ENCODE results near the gene BRD4.
"Not testable (repeated sequence)": the region's sequence is repeated elsewhere in the genome, so short reads cannot be mapped to it uniquely, and the experiment has no call there.

BRD4 gene

DNA sequence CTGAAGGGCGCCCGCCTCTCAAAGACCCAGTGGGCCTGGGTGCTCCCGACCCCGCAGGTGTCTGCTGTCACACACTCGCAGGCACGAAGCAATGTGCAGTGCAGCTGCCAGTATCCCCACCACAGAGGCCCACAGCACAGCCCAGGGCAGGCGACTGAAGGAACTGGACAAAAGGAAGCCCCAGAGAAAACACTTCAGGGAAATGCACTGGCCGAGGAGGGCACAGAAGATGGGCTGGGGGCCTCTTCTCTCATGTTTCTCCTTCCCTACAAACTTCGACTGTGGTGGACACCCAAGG lies 37.2 kb upstream of the BRD4 start:
- no peak for TF ChIP-seq CTCF (IDR thresholded peaks at IDR 0.05; ENCODE audit: extremely low read depth, missing control alignments)
- peak; percentile 23 for DNase-seq (ENCODE audit: low spot score)

DNA sequence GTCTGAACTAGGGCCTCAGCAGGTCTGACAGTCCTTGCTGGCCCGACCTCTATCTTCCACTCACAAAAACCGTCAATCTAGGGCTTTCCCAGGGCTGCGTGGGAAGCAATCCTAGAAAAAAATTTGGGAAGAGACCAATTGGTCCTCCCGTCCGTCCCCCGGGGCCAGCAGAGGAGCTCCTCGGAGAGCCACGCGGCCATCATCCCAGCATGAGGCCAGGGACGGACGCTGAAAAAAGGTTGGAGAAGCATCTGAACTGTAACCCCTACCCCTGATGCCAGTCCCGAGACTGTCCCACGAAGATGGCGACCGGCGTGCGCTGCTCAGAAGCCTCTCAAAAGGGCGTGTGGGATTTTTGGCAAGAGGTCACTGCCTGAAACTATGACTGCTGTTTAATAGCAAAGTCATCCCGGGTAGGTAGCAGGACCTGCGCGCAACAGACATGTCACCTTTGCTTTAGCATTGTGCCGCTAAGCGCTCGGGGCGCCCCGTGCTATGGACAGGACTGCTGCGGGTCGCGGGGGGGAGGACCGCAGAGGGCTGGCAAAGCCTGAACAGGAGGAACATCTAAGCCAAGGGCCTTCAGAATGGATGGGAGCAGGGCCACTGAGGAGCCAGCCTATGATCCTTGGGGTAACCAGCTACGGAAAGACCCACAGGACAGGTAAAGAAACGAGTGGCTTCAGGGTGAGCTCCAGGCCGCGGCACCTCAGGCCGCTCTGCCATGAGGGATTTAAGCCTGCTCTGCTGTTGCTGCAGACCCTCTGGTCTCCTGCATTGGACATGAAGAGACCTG lies 36.7 kb upstream of the BRD4 start:
- no peak for TF ChIP-seq CTCF (IDR thresholded peaks at IDR 0.05; ENCODE audit: extremely low read depth, missing control alignments)
- no peak for DNase-seq (ENCODE audit: low spot score)

DNA sequence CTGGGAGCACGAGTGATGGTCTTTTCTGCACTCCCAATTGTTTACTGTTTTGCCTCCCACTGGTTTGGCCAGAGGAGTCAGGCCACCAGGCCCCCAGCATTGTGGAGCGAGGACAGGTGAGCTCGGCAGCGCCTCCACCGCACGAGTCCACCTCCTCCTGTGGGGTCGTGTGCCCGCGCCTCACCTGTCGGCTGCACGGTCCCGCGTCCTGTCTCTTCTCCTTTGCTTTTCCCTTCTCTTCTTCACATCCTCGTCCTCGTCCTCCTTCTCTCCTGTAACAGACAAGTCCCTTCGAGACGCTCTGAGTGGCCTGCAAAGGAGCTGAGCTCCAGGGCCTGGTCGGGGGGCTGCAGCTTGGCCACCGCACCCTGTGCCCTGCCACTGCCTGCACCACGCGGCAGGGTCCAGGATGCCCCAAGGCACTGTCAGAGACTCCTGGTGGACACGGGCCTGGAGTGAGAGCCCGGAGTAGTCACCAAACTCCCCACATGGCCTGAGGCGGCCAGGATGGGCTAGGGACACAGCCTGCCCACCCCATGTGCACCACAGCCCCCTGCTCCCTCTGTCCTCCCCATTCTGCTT lies 35.8 kb upstream of the BRD4 start:
- no peak for TF ChIP-seq CTCF (IDR thresholded peaks at IDR 0.05; ENCODE audit: extremely low read depth, missing control alignments)
- DNase-seq (ENCODE audit: low spot score): no peak

GRCh38 chr19:15367439-15367838 lies 35.1 kb upstream of the BRD4 start:
- no peak for TF ChIP-seq CTCF (IDR thresholded peaks at IDR 0.05; ENCODE audit: extremely low read depth, missing control alignments)

DNA sequence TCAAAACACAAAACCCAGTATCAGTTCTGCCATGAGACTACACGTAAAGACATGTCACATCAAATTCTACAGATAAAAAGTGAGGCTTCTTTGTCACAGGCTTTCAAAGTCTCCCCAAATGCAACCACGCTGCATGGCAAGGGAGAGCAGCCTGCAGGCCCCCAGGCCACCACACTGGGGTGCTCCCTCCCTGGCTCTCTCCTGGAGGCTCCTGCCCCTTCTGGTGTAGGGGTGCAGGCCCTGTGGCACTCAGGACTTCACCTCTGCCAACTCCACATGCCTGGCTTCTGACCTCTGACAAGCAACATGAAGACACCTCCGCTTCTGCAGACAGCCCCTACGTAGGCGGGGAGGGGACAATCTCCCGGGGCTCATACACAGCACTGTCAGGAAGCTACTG lies 32.9 kb upstream of the BRD4 start:
- peak; percentile 20 for DNase-seq (ENCODE audit: low spot score)
- TF ChIP-seq CTCF (IDR thresholded peaks at IDR 0.05; ENCODE audit: extremely low read depth, missing control alignments): no peak

More at GRCh38 chr19:15367439-15367838, 35.1 kb upstream of the BRD4 start:
- DNase-seq (ENCODE audit: low spot score): peak; percentile 35

DNA sequence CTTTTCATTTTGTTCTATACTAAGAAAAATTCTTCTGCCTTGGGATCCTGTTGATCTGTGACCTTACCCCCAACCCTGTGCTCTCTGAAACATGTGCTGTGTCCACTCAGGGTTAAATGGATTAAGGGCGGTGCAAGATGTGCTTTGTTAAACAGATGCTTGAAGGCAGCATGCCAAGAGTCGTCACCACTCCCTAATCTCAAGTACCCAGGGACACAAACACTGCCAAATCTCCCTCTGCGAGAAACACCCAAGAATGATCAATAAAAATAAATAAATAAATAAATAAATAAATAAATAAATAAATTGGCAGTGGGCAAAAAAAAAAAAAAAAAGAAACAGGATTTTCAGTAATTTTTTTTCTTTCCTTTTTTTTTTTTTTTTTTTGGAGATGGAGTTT lies 31.5 kb upstream of the BRD4 start:
- not testable (repeated sequence) for DNase-seq (ENCODE audit: low spot score)

- DNase-seq (ENCODE audit: low spot score): not testable (repeated sequence)
Observed at GRCh38 chr19:15363048-15363447, 30.7 kb upstream of the BRD4 start.

DNA sequence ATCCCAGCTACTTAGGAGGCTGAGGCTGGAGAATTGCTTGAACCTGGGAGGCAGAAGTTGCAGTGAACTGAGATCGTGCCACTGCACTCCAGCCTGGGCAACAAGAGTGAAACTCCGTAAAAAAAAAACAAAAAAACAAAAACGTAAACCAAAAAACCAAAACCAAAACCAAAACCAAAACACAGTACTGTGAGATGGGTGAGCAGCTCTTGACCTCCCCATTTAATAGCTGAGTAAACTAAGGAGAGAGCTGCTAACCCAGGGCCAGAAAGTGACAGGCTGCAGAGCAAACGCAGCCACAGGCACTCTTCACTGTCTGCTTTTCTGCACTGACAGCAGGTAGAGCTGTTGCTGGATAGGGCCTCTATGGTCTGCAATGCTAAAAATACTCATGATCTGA lies 27.7 kb upstream of the BRD4 start:
- DNase-seq (ENCODE audit: low spot score): peak; percentile 58

- no peak for TF ChIP-seq CTCF (IDR thresholded peaks at IDR 0.05; ENCODE audit: extremely low read depth, missing control alignments)
- no peak for DNase-seq (ENCODE audit: low spot score)
Observed at GRCh38 chr19:15358918-15359317, 26.6 kb upstream of the BRD4 start.

Measured in GM20000 (cell line).